Measurements from ENCODE around the gene MLC1.

Gene MLC1

DNA sequence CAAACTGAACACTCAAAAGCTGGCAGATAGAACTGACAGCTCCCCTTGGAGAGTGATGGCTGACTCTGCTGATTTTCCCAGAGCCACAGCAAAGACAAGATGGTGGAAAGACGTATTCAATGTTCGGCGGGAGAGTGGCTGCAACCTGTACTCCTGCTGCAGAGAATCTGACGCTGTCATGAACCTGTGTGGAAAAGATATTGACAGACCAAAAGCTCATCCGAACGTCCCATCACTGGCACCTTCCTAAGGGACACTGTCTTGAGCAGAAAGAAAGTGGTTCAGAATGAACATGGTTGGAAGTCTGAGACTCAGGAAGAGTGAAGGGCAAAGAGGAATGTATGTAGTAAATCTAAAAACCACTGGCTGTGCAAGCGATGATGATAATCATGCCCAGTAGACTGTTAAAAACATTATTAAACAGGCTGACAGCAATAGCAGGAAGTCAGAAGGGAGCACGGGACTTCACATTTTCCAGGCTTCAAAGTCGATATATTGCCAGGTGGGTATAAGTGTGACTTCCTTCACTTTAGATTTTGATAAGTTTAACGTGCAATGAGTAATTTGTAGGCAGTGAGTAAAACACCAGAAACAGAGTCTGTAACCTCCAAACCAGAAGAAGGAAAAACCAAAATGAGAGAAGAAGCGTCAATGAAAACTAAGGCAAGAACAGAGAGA lies 66.5 kb downstream of the MLC1 start:
- peaks cover 12% of the 10 kb centered on the region for H3K27me3 ChIP-seq (ENCODE audit: insufficient read depth, low read length)
- no peak overlapping the region for H2AFZ ChIP-seq (ENCODE audit: low read length, unreplicated experiment)
- peaks cover 10% of the 10 kb centered on the region for H3K4me1 ChIP-seq (ENCODE audit: control insufficient read depth, insufficient read depth, low read length, unreplicated experiment)
- H3K27ac ChIP-seq (ENCODE audit: low read depth, low read length) = no peak overlapping the region
- no peak overlapping the region for H3K4me3 ChIP-seq (ENCODE audit: low read depth, low read length)
- no peaks in the 10 kb centered on the region for H3K79me2 ChIP-seq (ENCODE audit: control insufficient read depth, insufficient read depth, low read length, unreplicated experiment)
- H3K36me3 ChIP-seq (ENCODE audit: insufficient read depth, low read length) = no peaks in the 10 kb centered on the region

DNA sequence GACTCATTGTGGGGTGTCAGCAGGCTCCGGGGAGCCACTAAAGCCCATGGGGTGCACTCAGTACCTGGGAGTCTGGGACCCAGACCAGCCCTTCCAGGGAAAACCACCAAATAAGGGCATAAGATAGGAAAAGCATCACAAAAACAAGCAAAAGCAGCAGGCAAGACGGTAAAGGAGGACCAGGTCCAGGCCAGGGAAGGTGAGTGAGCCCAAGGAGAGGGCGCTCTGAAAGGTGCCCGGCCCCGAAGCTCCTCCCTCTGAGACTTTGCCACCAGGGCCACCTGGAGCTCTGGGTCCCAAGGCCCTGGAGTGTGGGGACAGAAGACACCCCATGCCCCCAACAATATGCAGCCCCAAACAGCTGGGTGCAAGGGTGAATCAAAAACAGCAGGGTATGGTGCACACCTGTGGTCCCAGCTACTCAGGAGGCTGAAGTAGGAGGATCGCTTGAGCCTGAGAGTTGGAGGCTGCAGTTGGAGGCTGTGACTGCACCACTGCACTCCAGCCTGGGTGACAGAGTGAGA lies 67.5 kb downstream of the MLC1 start:
- Histone ChIP-seq H3K36me3 (ENCODE audit: insufficient read depth, low read length) (no peaks in the 10 kb centered on the region), H3K27me3 (ENCODE audit: insufficient read depth, low read length) (peaks cover 12% of the 10 kb centered on the region), H3K4me3 (ENCODE audit: low read depth, low read length) (no peak overlapping the region), H3K79me2 (ENCODE audit: control insufficient read depth, insufficient read depth, low read length, unreplicated experiment) (no peaks in the 10 kb centered on the region), H3K4me1 (ENCODE audit: control insufficient read depth, insufficient read depth, low read length, unreplicated experiment) (peaks cover 10% of the 10 kb centered on the region), H3K27ac (ENCODE audit: low read depth, low read length) (no peak overlapping the region), H2AFZ (ENCODE audit: low read length, unreplicated experiment) (no peak overlapping the region)

DNA sequence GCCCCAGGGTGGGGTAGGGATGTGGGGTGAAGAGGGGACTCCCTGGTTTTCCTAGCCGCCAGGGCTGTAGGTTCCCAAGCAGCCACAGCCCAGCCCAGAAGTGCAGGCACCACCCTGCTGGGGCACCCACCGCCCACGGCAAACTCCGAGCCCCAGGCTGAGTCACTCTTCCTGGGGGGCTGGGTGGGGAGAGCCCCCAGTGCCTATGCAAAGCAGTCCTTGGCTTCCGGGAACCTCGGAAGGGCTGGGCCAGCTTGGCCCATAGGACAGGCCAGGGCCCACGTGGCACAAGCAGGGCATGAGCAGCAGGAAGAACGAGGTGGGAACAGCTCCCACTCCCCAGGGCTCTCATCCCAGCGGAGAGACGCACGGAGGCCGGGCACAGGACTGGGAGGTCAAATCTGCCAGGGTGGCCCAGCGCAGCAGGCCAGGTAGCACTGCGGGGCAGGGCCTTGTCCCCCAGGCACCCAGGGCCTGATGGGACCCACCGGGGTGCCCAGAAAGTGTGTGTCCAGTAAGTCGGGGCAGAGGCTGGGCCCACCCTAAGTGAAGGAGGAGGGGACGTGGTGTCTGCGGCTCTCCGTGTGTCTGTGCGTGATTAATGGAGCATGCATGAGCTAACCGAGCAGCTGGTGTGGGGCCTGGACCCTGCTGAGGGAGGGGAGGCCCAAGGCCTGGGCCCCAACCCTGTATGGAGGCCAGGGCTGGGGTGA lies 68.1 kb downstream of the MLC1 start:
- Histone ChIP-seq H3K4me3 (ENCODE audit: low read depth, low read length) (no peak overlapping the region), H3K4me1 (ENCODE audit: control insufficient read depth, insufficient read depth, low read length, unreplicated experiment) (peaks cover 10% of the 10 kb centered on the region), H3K27me3 (ENCODE audit: insufficient read depth, low read length) (peaks cover 12% of the 10 kb centered on the region)

DNA sequence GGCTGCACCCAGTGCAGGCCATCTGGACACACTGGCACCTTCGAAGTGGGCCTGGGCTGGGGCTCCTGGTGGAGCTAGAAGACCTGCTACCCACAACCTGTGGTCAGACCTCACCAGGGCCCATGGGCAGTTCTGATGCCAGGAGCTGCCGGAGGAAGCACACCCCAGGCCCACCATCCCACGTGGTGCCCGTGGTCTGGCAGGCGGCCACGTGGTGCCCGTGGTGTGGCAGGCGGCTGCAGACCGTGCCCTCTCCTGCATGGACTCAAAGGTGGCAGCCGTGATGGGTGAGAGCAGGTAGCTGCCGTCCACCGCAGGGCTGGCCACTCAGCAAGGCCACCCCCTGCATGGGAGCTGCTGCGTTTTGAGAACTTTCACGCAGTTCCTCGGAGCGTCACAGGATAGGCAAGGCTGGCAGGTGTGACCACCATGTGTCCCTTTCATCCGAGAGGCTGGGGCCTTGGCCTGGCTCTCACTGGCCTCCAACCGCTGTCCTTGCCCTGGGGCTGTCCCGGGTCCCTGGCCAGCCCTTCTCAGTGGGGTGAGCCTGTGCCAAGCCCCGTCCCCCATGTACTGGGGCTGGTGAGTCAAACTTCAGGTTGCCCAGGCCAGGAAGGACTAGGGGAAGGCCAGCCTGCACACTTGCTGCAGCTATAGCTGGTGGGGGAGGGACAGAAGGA lies 68.8 kb downstream of the MLC1 start:
- H2AFZ ChIP-seq (ENCODE audit: low read length, unreplicated experiment) = no peak overlapping the region
- no peaks in the 10 kb centered on the region for H3K36me3 ChIP-seq (ENCODE audit: insufficient read depth, low read length)
- H3K4me3 ChIP-seq (ENCODE audit: low read depth, low read length) = no peak overlapping the region
- no peak overlapping the region for H3K27ac ChIP-seq (ENCODE audit: low read depth, low read length)
- peaks cover 18% of the 10 kb centered on the region for H3K27me3 ChIP-seq (ENCODE audit: insufficient read depth, low read length)
- no peaks in the 10 kb centered on the region for H3K79me2 ChIP-seq (ENCODE audit: control insufficient read depth, insufficient read depth, low read length, unreplicated experiment)
- H3K4me1 ChIP-seq (ENCODE audit: control insufficient read depth, insufficient read depth, low read length, unreplicated experiment) = peaks cover 10% of the 10 kb centered on the region

More for the DNA sequence above, 68.1 kb downstream of the MLC1 start:
- H3K36me3 ChIP-seq (ENCODE audit: insufficient read depth, low read length) = no peaks in the 10 kb centered on the region
- no peak overlapping the region for H2AFZ ChIP-seq (ENCODE audit: low read length, unreplicated experiment)
- no peaks in the 10 kb centered on the region for H3K79me2 ChIP-seq (ENCODE audit: control insufficient read depth, insufficient read depth, low read length, unreplicated experiment)
- H3K27ac ChIP-seq (ENCODE audit: low read depth, low read length) = no peak overlapping the region

DNA sequence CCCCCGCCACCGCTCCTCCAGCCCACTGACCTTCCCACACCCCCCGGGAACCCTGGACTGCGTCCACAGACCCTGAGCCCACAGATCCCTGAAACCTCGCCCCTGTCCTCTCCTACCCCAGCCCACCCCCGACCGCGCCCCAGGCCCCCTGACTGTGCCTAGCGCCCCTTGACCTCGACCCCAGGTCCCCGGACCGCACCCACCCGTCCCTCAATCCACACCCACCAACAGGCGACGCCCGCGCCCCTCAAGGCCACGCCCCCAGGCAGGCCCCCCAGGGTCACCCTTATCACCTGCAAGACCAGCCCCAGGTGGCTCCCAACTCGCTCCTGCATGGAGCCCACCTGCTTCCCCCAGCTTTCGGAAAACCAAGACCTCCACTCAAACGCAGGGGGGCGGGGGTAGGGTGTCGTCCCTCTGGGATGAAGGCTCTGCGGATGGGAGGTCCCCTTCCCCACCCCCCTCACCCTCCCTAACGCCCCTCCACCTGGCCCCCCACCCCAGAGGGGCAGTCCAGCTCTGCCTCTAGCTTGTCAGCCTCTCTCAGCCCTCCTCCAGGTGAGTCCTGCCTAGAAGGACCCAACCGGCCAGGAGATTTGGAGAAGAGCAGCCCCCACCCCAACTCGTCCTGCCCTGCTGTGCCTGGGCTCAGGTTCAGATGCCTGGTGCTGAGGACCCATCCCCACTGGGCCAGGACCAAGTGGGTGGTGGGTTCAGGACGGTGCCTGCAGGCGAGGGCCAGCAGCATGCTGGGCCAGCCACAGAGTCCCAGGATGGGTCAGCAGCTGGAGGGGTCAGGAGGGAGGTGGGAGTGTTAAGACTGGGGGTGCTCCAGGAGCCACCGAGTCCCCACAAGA lies 69.5 kb downstream of the MLC1 start:
- Histone ChIP-seq H3K79me2 (ENCODE audit: control insufficient read depth, insufficient read depth, low read length, unreplicated experiment) (no peaks in the 10 kb centered on the region), H3K4me3 (ENCODE audit: low read depth, low read length) (no peak overlapping the region), H2AFZ (ENCODE audit: low read length, unreplicated experiment) (no peak overlapping the region), H3K36me3 (ENCODE audit: insufficient read depth, low read length) (no peaks in the 10 kb centered on the region), H3K27me3 (ENCODE audit: insufficient read depth, low read length) (peaks cover 25% of the 10 kb centered on the region), H3K27ac (ENCODE audit: low read depth, low read length) (no peak overlapping the region), H3K4me1 (ENCODE audit: control insufficient read depth, insufficient read depth, low read length, unreplicated experiment) (peaks cover 10% of the 10 kb centered on the region)

DNA sequence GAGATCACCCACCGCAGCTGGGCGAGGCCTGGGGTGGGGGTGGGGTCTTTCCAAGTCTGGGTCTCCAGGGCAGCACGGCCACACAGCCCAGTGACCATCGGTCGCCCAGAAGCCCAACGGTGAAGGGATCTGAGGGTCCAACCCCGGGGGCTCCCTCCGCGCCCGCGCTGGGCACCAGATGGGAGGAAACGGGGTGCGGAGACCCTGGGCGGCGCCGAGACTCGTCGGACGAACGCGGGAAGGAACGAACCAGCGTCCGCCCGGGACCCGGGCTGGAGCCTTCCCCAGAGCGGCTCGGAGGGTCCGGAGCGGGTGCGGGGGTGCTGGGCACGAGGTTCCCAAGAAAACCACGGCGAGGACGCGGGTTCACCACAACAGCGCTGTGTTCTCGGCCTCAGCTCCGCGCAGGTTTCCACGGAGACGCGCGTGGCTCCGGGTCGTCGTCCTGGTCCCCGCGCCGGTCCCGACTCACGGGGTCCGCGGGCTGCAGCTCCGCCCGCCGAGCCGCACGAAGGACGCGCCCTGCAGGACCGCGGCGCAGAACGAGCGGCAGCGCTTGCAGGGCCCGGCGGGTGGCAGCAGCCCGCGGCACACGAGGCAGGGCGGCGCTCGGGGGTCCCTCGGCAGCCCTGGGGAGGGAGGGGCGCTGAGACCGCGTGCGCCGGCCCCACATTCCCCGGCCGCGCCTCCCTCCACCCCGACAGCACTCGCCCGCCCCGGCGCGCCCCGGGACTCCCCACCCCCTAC lies 70.4 kb downstream of the MLC1 start:
- Histone ChIP-seq H3K4me1 (ENCODE audit: control insufficient read depth, insufficient read depth, low read length, unreplicated experiment) (peaks cover 10% of the 10 kb centered on the region), H3K36me3 (ENCODE audit: insufficient read depth, low read length) (no peaks in the 10 kb centered on the region), H3K79me2 (ENCODE audit: control insufficient read depth, insufficient read depth, low read length, unreplicated experiment) (no peaks in the 10 kb centered on the region), H3K27ac (ENCODE audit: low read depth, low read length) (no peak overlapping the region), H2AFZ (ENCODE audit: low read length, unreplicated experiment) (no peak overlapping the region), H3K27me3 (ENCODE audit: insufficient read depth, low read length) (peaks cover 32% of the 10 kb centered on the region), H3K4me3 (ENCODE audit: low read depth, low read length) (no peak overlapping the region)

DNA sequence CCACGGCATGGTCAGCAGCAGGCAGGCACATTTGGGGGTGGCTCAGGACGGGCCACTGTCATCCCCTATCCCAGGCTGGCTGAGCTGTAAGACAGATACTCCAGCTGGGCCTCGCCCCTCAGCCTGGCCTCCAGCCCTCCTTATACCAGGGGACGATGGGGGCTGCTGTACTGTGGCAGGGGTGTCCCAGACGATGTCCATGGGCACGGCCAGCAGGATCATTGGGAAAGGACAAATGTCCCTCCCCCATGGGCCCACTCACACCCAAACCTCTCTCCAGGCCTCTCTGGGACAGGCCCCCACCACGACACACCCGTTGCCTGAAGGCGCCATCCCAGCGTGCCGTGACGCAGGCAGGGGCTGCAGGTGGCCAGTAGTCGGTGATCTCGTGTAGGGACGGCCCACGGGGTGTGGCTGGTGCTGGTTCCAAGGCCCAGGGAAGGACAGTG lies 71.1 kb downstream of the MLC1 start:
- Histone ChIP-seq H3K4me3 (ENCODE audit: low read depth, low read length) (no peak overlapping the region), H2AFZ (ENCODE audit: low read length, unreplicated experiment) (no peak overlapping the region), H3K4me1 (ENCODE audit: control insufficient read depth, insufficient read depth, low read length, unreplicated experiment) (peaks cover 10% of the 10 kb centered on the region)

DNA sequence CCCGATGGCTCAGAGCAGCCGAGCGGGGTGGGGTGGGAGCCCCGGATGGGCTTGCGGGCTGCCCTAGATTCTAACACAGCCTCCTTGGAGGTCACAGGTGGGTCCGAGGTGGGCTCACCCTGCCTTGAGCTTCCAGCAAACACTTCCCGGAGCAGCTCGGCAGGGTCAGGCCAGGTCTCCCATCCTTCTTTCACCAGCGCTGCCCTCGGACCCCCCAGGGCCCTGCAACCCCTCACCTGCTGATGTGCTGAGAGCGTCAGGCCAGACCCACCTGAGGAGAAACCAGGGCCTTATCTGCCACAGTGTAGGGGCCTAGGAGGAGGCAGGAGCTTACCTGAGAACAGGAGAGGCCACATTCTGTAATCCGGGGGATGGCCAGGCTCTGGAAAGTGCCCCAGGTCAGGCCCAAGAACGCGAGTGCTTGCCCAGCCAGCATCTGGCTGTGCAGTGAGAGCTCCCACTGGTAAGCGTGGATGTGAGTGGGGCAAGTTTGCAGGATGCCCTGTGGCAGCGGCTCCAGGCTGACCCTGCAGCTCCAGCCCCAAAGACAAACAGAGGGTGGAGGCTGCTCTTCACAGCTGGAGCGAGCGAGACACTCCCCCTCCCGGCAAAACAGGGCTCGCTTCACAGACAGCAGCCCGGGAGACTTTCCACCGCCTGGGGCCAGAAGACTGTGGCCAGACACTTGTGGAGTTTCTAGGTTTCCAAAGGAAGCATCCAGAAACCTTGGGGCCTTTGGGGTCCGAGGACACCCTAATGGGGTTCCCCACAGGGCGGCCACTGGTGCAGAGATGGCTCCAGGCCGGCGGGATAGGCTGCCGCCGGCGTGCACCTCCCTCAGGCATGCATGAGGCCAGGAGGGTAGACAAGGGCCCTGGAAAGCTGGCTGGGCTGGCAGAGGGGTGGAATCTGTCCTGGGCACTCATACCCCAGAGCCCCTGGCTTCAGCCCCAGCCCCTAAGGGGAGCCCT lies 72.7 kb downstream of the MLC1 start, which contains the start of gene IL17REL:
TSS of gene IL17REL (minus strand) at position 555 of the 971 bp plus-strand sequence. CDS start at position 436, 119 bp downstream.
- Histone ChIP-seq H3K4me1 (ENCODE audit: control insufficient read depth, insufficient read depth, low read length, unreplicated experiment) (peaks cover 10% of the 10 kb centered on the region), H3K79me2 (ENCODE audit: control insufficient read depth, insufficient read depth, low read length, unreplicated experiment) (no peaks in the 10 kb centered on the region), H3K4me3 (ENCODE audit: low read depth, low read length) (no peak within 1 kb of the TSS), H3K36me3 (ENCODE audit: insufficient read depth, low read length) (no peaks in the 10 kb centered on the region), H2AFZ (ENCODE audit: low read length, unreplicated experiment) (no peak within 1 kb of the TSS), H3K27ac (ENCODE audit: low read depth, low read length) (no peak within 1 kb of the TSS), H3K27me3 (ENCODE audit: insufficient read depth, low read length) (peaks cover 34% of the 10 kb centered on the region)

More for the DNA sequence above, 71.1 kb downstream of the MLC1 start:
- no peaks in the 10 kb centered on the region for H3K36me3 ChIP-seq (ENCODE audit: insufficient read depth, low read length)
- no peak overlapping the region for H3K27ac ChIP-seq (ENCODE audit: low read depth, low read length)
- no peaks in the 10 kb centered on the region for H3K79me2 ChIP-seq (ENCODE audit: control insufficient read depth, insufficient read depth, low read length, unreplicated experiment)
- H3K27me3 ChIP-seq (ENCODE audit: insufficient read depth, low read length) = peaks cover 34% of the 10 kb centered on the region
